Measurements from ENCODE around the gene TMCO2. TPM values are rescaled to one million over a fixed set of nuclear protein-coding genes. Genes with fewer than 3 reads are reported as not detected.
A peak's percentile ranks its signal among the peaks of the same experiment; 100 is the strongest.

Gene TMCO2
- total RNA-seq, 4 donors from 2014 or later, result not detected

DNA sequence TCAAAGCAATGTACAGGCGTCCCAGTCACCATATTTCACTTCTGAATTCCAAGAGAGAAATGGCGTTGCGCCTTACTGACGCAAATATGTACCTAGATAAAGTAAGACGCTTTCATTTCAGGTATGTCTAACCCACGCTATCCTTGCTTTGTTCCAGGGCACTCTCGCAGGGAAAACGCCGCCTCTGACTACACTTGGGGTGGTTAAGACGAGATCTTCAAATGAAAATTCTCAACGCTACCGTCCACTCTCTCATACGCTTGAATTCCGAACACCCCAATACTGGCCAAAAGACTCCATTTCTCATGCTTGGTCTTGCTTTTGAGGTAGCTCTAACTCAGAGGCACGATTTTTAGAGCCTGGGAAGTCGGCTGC lies 9.6 kb downstream of the TMCO2 start:
- TF ChIP-seq CTCF (IDR thresholded peaks at IDR 0.05) (no peak), EP300 (IDR thresholded peaks at IDR 0.05; ENCODE audit: low read depth) (no peak), POLR2A (IDR thresholded peaks at IDR 0.05) (no peak), POLR2AphosphoS5 (IDR thresholded peaks at IDR 0.05) (no peak)
- WGBS, 2 donors (ENCODE audit: low coverage in 1 of 2), result 0% methylated on average over 13 to 16 of the region's 16 CpGs
- H3K36me3 ChIP-seq, result peaks cover 0 to 16% (median 8%) of the 10 kb centered on the region in 4 donors

DNA sequence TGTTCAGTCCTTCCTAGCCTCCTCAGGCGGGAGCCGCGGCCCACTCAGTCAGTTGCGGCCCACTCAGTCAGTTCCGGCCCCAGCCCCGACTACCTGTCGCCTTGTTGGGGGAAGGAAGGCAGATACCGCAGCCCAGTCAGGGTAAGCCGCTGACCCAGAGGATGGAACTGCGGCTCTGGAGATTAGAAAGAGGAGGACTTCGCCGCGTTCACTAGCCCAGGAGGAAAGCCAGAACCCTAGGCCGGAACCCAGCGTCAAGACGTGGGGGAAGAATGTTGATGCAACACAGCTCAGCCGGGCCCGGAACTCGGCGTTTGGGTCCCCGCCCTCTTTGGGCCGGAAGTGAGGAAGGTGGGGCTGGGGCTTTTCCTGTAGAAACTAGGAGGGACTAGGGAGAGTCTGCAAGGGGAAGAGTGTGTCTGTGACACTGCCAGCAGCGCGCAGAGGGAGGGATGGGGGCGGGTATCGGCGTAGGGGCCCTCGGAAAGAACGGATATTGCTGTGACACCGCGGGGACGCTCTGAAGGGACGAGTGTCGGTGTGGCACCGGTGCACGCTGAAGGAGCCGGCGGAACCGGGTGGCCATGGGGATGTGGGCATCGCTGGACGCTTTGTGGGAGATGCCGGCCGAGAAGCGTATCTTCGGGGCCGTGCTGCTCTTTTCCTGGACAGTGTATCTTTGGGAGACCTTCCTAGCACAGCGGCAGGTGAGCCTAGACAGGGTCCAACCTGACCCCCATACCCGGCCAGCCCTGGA lies 10.1 kb downstream of the TMCO2 start, which contains the start of gene ZMPSTE24:
TSS of gene ZMPSTE24 (plus strand) at position 549 of the 757 bp plus-strand sequence. CDS start at position 585, 36 bp downstream.
- peak; percentile 52 to 69 (median 63) for TF ChIP-seq POLR2AphosphoS5 (IDR thresholded peaks at IDR 0.05)
- TF ChIP-seq CTCF (IDR thresholded peaks at IDR 0.05), result peak in 1 of 5 experiments; percentile 5
- no peak for TF ChIP-seq EP300 (IDR thresholded peaks at IDR 0.05; ENCODE audit: low read depth)
- peak; percentile 63 for TF ChIP-seq POLR2A (IDR thresholded peaks at IDR 0.05)
- intact Hi-C loops (cut with DNase I; ENCODE audit: low total_unique reads), result no loop called here

More for the DNA sequence above, 9.6 kb downstream of the TMCO2 start:
- no peaks in the 10 kb centered on the region for H3K9me3 ChIP-seq
- DNase-seq, result no peak
- peak overlapping the region; percentile 91 to 96 (median 96) for H3K27ac ChIP-seq
- H3K4me3 ChIP-seq, result peak overlapping the region; percentile 49 to 87 (median 73)
- H3K4me1 ChIP-seq, result peaks cover 6 to 31% (median 22%) of the 10 kb centered on the region in 4 donors
- intact Hi-C loops (cut with DNase I; ENCODE audit: low total_unique reads) (no loop called here), in situ Hi-C loops (cut with MboI; ENCODE audit: low pct_ligation_motif_present in 1 of 4, low pct_unique_long_range_greater_than_20kb in 1 of 4, low sequenced_read_pairs in 3 of 4) (no loop called here)
- H3K27me3 ChIP-seq, result no peaks in the 10 kb centered on the region

GRCh38 chr1:40258445-40258769 lies 10.7 kb downstream of the TMCO2 start:
- DNase-seq, result no peak
- in situ Hi-C loops (cut with MboI; ENCODE audit: low pct_ligation_motif_present in 1 of 4, low pct_unique_long_range_greater_than_20kb in 1 of 4, low sequenced_read_pairs in 3 of 4), result no loop called here
- WGBS, 2 donors (ENCODE audit: low coverage in 1 of 2), result 0% methylated on average over 6 of the region's 10 CpGs; no CpG with 5 or more reads in 1 of the 2 donors
- peaks cover 0 to 26% (median 12%) of the 10 kb centered on the region in 4 donors for H3K36me3 ChIP-seq
- H3K9me3 ChIP-seq, result no peaks in the 10 kb centered on the region
- H3K4me3 ChIP-seq, result peak overlapping the region; percentile 44 to 87 (median 73)
- TF ChIP-seq CTCF (IDR thresholded peaks at IDR 0.05) (no peak), POLR2AphosphoS5 (IDR thresholded peaks at IDR 0.05) (no peak), POLR2A (IDR thresholded peaks at IDR 0.05) (no peak), EP300 (IDR thresholded peaks at IDR 0.05; ENCODE audit: low read depth) (no peak)
- H3K27me3 ChIP-seq, result no peaks in the 10 kb centered on the region
- peak overlapping the region; percentile 91 to 96 (median 96) for H3K27ac ChIP-seq
- intact Hi-C loops (cut with DNase I; ENCODE audit: low total_unique reads), result no loop called here
- H3K4me1 ChIP-seq, result peaks cover 9 to 32% (median 23%) of the 10 kb centered on the region in 4 donors

More for the DNA sequence above, 10.1 kb downstream of the TMCO2 start, which contains the start of gene ZMPSTE24:
- Histone ChIP-seq H3K4me1 (peaks cover 6 to 31% (median 22%) of the 10 kb centered on the region in 4 donors), H3K36me3 (peaks cover 0 to 22% (median 10%) of the 10 kb centered on the region in 4 donors), H3K9me3 (no peaks in the 10 kb centered on the region), H3K27ac (peak within 1 kb of the TSS; percentile 91 to 96 (median 96)), H3K27me3 (no peaks in the 10 kb centered on the region), H3K4me3 (peak within 1 kb of the TSS; percentile 49 to 87 (median 73))
- in situ Hi-C loops (cut with MboI; ENCODE audit: low pct_ligation_motif_present in 1 of 4, low pct_unique_long_range_greater_than_20kb in 1 of 4, low sequenced_read_pairs in 3 of 4), result no loop called here
- peak; percentile 96 for DNase-seq
- WGBS, 2 donors (ENCODE audit: low coverage in 1 of 2), result 0% methylated on average over 5 to 48 of the region's 48 CpGs

DNA sequence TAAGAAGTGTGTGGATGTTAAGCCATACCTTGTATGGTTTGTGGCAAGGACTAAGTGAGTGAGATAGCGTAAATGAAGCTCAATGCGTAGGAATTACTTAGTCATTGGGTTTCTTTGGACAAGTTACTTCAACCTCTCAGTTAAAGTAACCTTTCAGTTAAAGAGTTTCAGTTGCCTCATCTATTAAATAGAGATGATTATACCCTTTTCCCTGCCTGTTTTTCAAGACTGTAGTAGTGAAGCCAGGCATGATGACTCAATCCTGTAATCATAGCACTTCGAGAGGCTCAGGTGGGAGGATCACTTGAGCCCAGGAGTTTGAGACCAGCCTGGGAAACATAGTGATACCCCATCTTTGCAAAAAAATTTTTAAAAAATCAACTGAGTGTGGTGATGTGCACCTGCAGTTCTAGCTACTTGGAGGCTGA lies 16.6 kb downstream of the TMCO2 start:
- 80 to 95% methylated on average over 2 to 3 of the region's 3 CpGs for WGBS, 2 donors (ENCODE audit: low coverage in 1 of 2)
- no peak overlapping the region for H3K27ac ChIP-seq
- peaks cover 0 to 45% (median 20%) of the 10 kb centered on the region in 4 donors for H3K36me3 ChIP-seq

More for the DNA sequence above, 16.6 kb downstream of the TMCO2 start:
- H3K27me3 ChIP-seq, result no peaks in the 10 kb centered on the region
- H3K4me3 ChIP-seq, result no peak overlapping the region
- DNase-seq, result no peak
- intact Hi-C loops (cut with DNase I; ENCODE audit: low total_unique reads), result no loop called here
- TF ChIP-seq CTCF (IDR thresholded peaks at IDR 0.05) (no peak), POLR2AphosphoS5 (IDR thresholded peaks at IDR 0.05) (no peak), EP300 (IDR thresholded peaks at IDR 0.05; ENCODE audit: low read depth) (no peak), POLR2A (IDR thresholded peaks at IDR 0.05) (no peak)
- in situ Hi-C loops (cut with MboI; ENCODE audit: low pct_ligation_motif_present in 1 of 4, low pct_unique_long_range_greater_than_20kb in 1 of 4, low sequenced_read_pairs in 3 of 4), result no loop called here
- H3K9me3 ChIP-seq, result no peaks in the 10 kb centered on the region
- H3K4me1 ChIP-seq, result peaks cover 0 to 9% (median 4%) of the 10 kb centered on the region in 4 donors
